B cell (primary cell): ENCODE measurements around the gene MGAT5. TPM values are rescaled to one million over a fixed set of nuclear protein-coding genes. Genes with fewer than 3 reads are reported as not detected.
"Not testable (repeated sequence)": the region's sequence is repeated elsewhere in the genome, so short reads cannot be mapped to it uniquely, and the experiment has no call there.

Experiments used
- ATAC-seq: fragments of 200-7000 bp; cut with Tn5 transposase; one replicate; pipeline ENCODE4 v1.10.0; 2021; ENCODE audit warnings: low read depth, mild to moderate bottlenecking, moderate number of reproducible peaks, moderate library complexity
- CTCF ChIA-PET: fragments of 350-600 bp; sonication (Branson Sonifier 250); formaldehyde crosslinking; loops from one replicate; lab custom pipeline; 2021; ENCODE audit warnings: antibody characterized with exemption, inconsistent platforms; lab: Charles Lee
- POLR2A ChIA-PET: fragments of 350-600 bp; sonication (Branson Sonifier 250); formaldehyde crosslinking; loops from one replicate; lab custom pipeline; 2021; ENCODE audit warnings: antibody characterized with exemption; lab: Charles Lee
- DNase-seq: peaks from one replicate; pipeline ENCODE4 v3.0.0; 2013
- H2AFZ ChIP-seq: 2 replicates; pipeline ENCODE4 v1.6.1; 2012; ENCODE audit warnings: mild to moderate bottlenecking, low read depth, low read length; ENCODE audit not compliant: insufficient read depth, poor library complexity, severe bottlenecking
- H3K27ac ChIP-seq, 2 donors: 1 replicate in 1 of 2; 2 replicates in 1 of 2; pipeline ENCODE4 v1.5.1; 2012 to 2013; ENCODE audit warnings: low read length in 2 of 2, mild to moderate bottlenecking in 2 of 2, moderate library complexity in 1 of 2
- H3K27me3 ChIP-seq, 4 experiments: fragments of 200-600 bp in 1 of 4; sonication (generic) in 1 of 4; replicated peaks in 1 of 4; 1 replicate in 2 of 4; 2 replicates in 2 of 4; pipeline versions ENCODE4 v1.6.1 to v1.7.0; 2013 to 2016; ENCODE audit warnings: low read length in 3 of 4, mild to moderate bottlenecking in 2 of 4, mixed read lengths in 1 of 4, moderate library complexity in 1 of 4; ENCODE audit not compliant: insufficient read depth in 4 of 4, control insufficient read depth in 3 of 4; ENCODE audit errors: control extremely low read depth in 1 of 4
- H3K36me3 ChIP-seq, 2 experiments: replicated peaks in 1 of 2; 1 replicate in 1 of 2; 2 replicates in 1 of 2; pipeline versions ENCODE4 v1.6.1 to v1.7.1; 2013; ENCODE audit warnings: low read length in 1 of 2; ENCODE audit not compliant: insufficient read depth in 2 of 2, control insufficient read depth in 1 of 2; ENCODE audit errors: control extremely low read depth in 1 of 2, extremely low read depth in 1 of 2
- H3K4me1 ChIP-seq, 2 donors: fragments of 200-600 bp in 1 of 2; sonication (generic) in 1 of 2; 1 replicate in 1 of 2; 2 replicates in 1 of 2; pipeline versions ENCODE4 v1.5.1 to v1.6.1; 2013 to 2017; ENCODE audit warnings: low read length in 2 of 2; ENCODE audit not compliant: control insufficient read depth in 2 of 2, insufficient read depth in 2 of 2
- H3K4me2 ChIP-seq: replicated peaks from 2 replicates; pipeline ENCODE3; 2012; ENCODE audit warnings: mild to moderate bottlenecking, low read depth, low read length; ENCODE audit not compliant: poor library complexity, severe bottlenecking
- H3K4me3 ChIP-seq, 5 experiments: fragments of 200-600 bp in 1 of 5; sonication (generic) in 1 of 5; 1 replicate in 3 of 5; 2 replicates in 2 of 5; pipeline versions ENCODE4 v1.5.1 to v1.7.0; 2011 to 2016; ENCODE audit warnings: low read length in 4 of 5, mild to moderate bottlenecking in 4 of 5, low read depth in 2 of 5, control low read depth in 1 of 5, moderate library complexity in 1 of 5; ENCODE audit not compliant: insufficient read depth in 1 of 5; ENCODE audit errors: control extremely low read depth in 1 of 5, extremely low read depth in 1 of 5
- H3K79me2 ChIP-seq: fragments of 200-600 bp; sonication (generic); one replicate; pipeline ENCODE4 v1.6.0; 2016; ENCODE audit warnings: low read length; ENCODE audit not compliant: control insufficient read depth, insufficient read depth
- H3K9ac ChIP-seq: fragments of 200-600 bp; sonication (generic); 2 replicates; pipeline ENCODE4 v1.6.1; 2017; ENCODE audit warnings: mild to moderate bottlenecking, low read length, moderate library complexity
- H3K9me3 ChIP-seq, 3 donors: one replicate each; pipeline versions ENCODE4 v1.6.1 to v1.7.1; 2013; ENCODE audit warnings: low read length in 2 of 3; ENCODE audit not compliant: control insufficient read depth in 2 of 3, insufficient read depth in 1 of 3; ENCODE audit errors: control extremely low read depth in 1 of 3
- H4K20me1 ChIP-seq: 2 replicates; pipeline ENCODE4 v1.6.0; 2012; ENCODE audit warnings: mild to moderate bottlenecking, low read length; ENCODE audit not compliant: insufficient read depth, control insufficient read depth, poor library complexity, severe bottlenecking
- H3K27ac Mint-ChIP-seq: one replicate; pipeline ENCODE4 v1.8.0; 2021; ENCODE audit warnings: mixed read lengths
- H3K27me3 Mint-ChIP-seq: one replicate; pipeline ENCODE4 v1.8.0; 2021; ENCODE audit warnings: mixed read lengths
- H3K4me1 Mint-ChIP-seq: one replicate; pipeline ENCODE4 v1.8.0; 2021; ENCODE audit warnings: mixed read lengths
- H3K4me3 Mint-ChIP-seq: one replicate; pipeline ENCODE4 v1.8.0; 2021; ENCODE audit warnings: mixed read lengths
- H3K9me3 Mint-ChIP-seq: one replicate; pipeline ENCODE4 v1.8.0; 2022; ENCODE audit warnings: mixed read lengths; ENCODE audit not compliant: insufficient read depth
- EZH2 ChIP-seq: IDR thresholded peaks from 2 replicates; pipeline ENCODE4 v1.6.1; 2012; ENCODE audit warnings: borderline replicate concordance, low read depth, mild to moderate bottlenecking, moderate library complexity, low read length; ENCODE audit not compliant: insufficient read depth, poor library complexity, severe bottlenecking
- WGBS: methylation state at CpG from one replicate; pipeline ENCODE4 v1.1.5; 2013; ENCODE audit warnings: missing lambda C conversion rate; ENCODE audit not compliant: insufficient coverage; 5-methylcytosine and 5-hydroxymethylcytosine counted together
- intact Hi-C: fragments of 100-400 bp; cut with micrococcal nuclease; formaldehyde crosslinking; loops from one replicate; pipeline ENCODE4 v1.10.0; 2022
- polyA plus RNA-seq: library from polyadenylated mRNA; depleted of rRNA; stranded (reverse); fragments of >200 nt; gene quantifications from 2 replicates; pipeline ENCODE4 v1.2.3, GENCODE V29; 2012
- total RNA-seq, 2 donors: library from RNA; stranded (reverse); fragments of 120-200 nt in 1 of 2; gene quantifications; 1 replicate in 1 of 2; 2 replicates in 1 of 2; pipeline versions ENCODE4 v1.2.3 to v1.2.4, GENCODE V29; 2013 to 2022
- TF ChIP-seq, protein P1 (sequence below): fragments of 200-600 bp; IDR thresholded peaks from one replicate; pipeline ENCODE4 v1.8.0; 2022; ENCODE audit warnings: antibody characterized with exemption, mild to moderate bottlenecking

The MGAT5 gene
- total and polyA plus RNA-seq, 2 donors (not counting 1 experiment from before 2014, with no cell fraction given): 27.2 to 184 TPM

DNA sequence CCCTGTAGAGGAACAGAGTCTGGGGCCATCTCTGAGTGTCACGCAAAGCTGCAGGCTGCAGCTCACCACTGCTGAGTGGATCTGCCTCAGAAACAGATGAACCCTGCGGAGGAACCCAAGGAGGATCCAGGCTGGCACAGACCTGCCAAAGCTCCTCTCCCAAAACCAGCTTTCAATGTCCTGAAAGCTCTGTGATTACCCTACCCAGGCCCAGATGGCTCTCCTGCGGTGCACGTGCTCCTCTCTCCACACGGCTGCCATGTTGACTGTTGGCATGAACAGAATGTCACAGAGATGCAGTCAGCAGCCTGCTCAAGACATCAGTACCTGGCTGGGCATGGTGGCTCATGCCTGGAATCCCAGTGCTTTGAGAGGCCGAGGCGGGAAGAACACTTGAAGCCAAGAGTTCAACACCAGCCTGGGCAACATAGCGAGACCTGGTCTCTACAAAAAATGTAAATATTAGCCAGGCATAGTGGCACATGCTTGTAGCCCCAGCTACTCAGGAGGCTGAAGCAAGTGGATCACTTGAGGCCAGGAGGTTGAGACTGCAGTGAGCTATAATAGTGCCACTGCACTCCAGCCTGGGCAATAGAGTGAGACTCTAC is 216.8 kb downstream of the MGAT5 start:
- no peak overlapping the region for H2AFZ ChIP-seq
- DNase-seq (no peak), ATAC-seq (no peak)
- no peak overlapping the region for H3K4me3 ChIP-seq
- H3K4me1 ChIP-seq: no peaks in the 10 kb centered on the region
- H3K36me3 ChIP-seq: no peaks in the 10 kb centered on the region
- H3K27me3 Mint-ChIP-seq: no peaks in the 10 kb centered on the region
- H3K27ac ChIP-seq: no peak overlapping the region
- no peak overlapping the region for H3K4me2 ChIP-seq
- H3K79me2 ChIP-seq: no peaks in the 10 kb centered on the region
- H3K9me3 Mint-ChIP-seq: peaks cover 2% of the 10 kb centered on the region
- H3K4me1 Mint-ChIP-seq: no peaks in the 10 kb centered on the region
- no peak overlapping the region for H3K27ac Mint-ChIP-seq
- H3K9ac ChIP-seq: no peak overlapping the region
- whole genome bisulfite sequencing: 100% methylated on average over 8 of the region's 8 CpGs
- no peaks in the 10 kb centered on the region for H3K27me3 ChIP-seq
- H3K4me3 Mint-ChIP-seq: no peak overlapping the region
- H4K20me1 ChIP-seq: no peaks in the 10 kb centered on the region
- ChIA-PET CTCF (interaction anchor here (0.7 kb wide), 1 partner anchor 9 kb away, joined by 4 read pairs; no protein-coding TSS in a partner anchor), POLR2A (no interaction called here)
- peaks cover 0 to 11% (median 3%) of the 10 kb centered on the region in 3 donors for H3K9me3 ChIP-seq
- TF ChIP-seq EZH2: no peak
- TF ChIP-seq, protein P1, sequence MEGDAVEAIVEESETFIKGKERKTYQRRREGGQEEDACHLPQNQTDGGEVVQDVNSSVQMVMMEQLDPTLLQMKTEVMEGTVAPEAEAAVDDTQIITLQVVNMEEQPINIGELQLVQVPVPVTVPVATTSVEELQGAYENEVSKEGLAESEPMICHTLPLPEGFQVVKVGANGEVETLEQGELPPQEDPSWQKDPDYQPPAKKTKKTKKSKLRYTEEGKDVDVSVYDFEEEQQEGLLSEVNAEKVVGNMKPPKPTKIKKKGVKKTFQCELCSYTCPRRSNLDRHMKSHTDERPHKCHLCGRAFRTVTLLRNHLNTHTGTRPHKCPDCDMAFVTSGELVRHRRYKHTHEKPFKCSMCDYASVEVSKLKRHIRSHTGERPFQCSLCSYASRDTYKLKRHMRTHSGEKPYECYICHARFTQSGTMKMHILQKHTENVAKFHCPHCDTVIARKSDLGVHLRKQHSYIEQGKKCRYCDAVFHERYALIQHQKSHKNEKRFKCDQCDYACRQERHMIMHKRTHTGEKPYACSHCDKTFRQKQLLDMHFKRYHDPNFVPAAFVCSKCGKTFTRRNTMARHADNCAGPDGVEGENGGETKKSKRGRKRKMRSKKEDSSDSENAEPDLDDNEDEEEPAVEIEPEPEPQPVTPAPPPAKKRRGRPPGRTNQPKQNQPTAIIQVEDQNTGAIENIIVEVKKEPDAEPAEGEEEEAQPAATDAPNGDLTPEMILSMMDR: no peak
- intact Hi-C loops: no loop called here

DNA sequence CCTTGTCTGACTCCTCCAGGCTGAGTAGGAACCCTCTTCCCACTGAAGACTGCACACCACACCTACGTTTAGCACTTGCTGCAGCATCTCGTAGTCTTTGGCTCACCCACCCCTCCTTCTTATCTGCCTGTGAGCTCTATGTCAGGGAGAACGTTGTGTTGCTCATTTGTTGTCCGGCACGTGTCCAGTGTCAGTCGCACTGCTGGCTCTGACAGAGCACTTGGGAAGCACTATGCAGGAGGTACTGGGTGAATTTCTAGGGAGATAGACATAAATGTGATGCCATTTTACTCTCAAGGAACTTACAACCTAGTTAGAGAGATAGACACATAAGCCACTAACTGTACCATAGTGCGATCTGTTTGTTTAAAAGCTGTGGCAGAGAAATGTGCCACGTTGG is 223.1 kb downstream of the MGAT5 start:
- H3K79me2 ChIP-seq, H3K4me1 ChIP-seq, H3K4me3 Mint-ChIP-seq, H3K9ac ChIP-seq, H3K27me3 Mint-ChIP-seq, H3K27ac ChIP-seq, DNase-seq, CTCF ChIA-PET, H4K20me1 ChIP-seq, intact Hi-C loops, H3K27me3 ChIP-seq, H3K4me2 ChIP-seq, H3K36me3 ChIP-seq, ATAC-seq, H3K4me3 ChIP-seq, H3K27ac Mint-ChIP-seq, H3K9me3 Mint-ChIP-seq, POLR2A ChIA-PET, H2AFZ ChIP-seq, H3K4me1 Mint-ChIP-seq: not testable (repeated sequence)
- H3K9me3 ChIP-seq: peaks cover 0 to 11% (median 7%) of the 10 kb centered on the region in 3 donors
- WGBS: 100% methylated on average over 4 of the region's 8 CpGs
